ENCODE measurements around the gene NCR2.

GRCh38 chr6:41352396-41352795 is 17.0 kb downstream of the NCR2 start:
- TF ChIP-seq GATA2 (IDR thresholded peaks at IDR 0.05; ENCODE audit: low read depth, low read length) = no peak
- TF ChIP-seq GATA3 (IDR thresholded peaks at IDR 0.05; ENCODE audit: low read depth, low read length) = no peak

Measured in SH-SY5Y (cell line).